GM18502 (cell line): ENCODE measurements around the gene BID.

Experiments used
- ATAC-seq: cut with Tn5 transposase; IDR thresholded peaks from one replicate; pipeline ENCODE4 v1.9.1; 2021; ENCODE audit warnings: mild to moderate bottlenecking; ENCODE audit not compliant: unreplicated experiment, poor library complexity

The BID gene

GRCh38 chr22:17743661-17744411 is 30.4 kb downstream of the BID start:
- no peak for ATAC-seq

- ATAC-seq, result no peak
Measured at GRCh38 chr22:17742527-17742902, 31.8 kb downstream of the BID start.

GRCh38 chr22:17741866-17742526 is 32.3 kb downstream of the BID start:
- ATAC-seq, result no peak

- ATAC-seq, result no peak
Measured at GRCh38 chr22:17739196-17739975, 34.9 kb downstream of the BID start.

GRCh38 chr22:17738386-17739128 is 35.7 kb downstream of the BID start:
- no peak for ATAC-seq

- no peak for ATAC-seq
Measured at GRCh38 chr22:17734187-17734586, 40.1 kb downstream of the BID start.

GRCh38 chr22:17733466-17733865 is 40.8 kb downstream of the BID start:
- ATAC-seq, result no peak

GRCh38 chr22:17732251-17732854 is 41.9 kb downstream of the BID start:
- no peak for ATAC-seq

GRCh38 chr22:17729561-17729960 is 44.7 kb downstream of the BID start:
- no peak for ATAC-seq

- ATAC-seq, result no peak
Measured at GRCh38 chr22:17728786-17729185, 45.5 kb downstream of the BID start.

GRCh38 chr22:17726928-17727897 is 47.1 kb downstream of the BID start:
- ATAC-seq, result no peak

GRCh38 chr22:17726006-17726927 is 48.0 kb downstream of the BID start:
- no peak for ATAC-seq

- ATAC-seq, result no peak
Measured at GRCh38 chr22:17725500-17725796, 48.8 kb downstream of the BID start.

- ATAC-seq, result no peak
Measured at GRCh38 chr22:17724678-17725499, 49.4 kb downstream of the BID start.

- no peak for ATAC-seq
Measured at GRCh38 chr22:17724241-17724640, 50.0 kb downstream of the BID start.

- ATAC-seq, result no peak
Measured at GRCh38 chr22:17719911-17720310, 54.4 kb downstream of the BID start.

GRCh38 chr22:17717708-17718107 is 56.6 kb downstream of the BID start:
- no peak for ATAC-seq
